GM19099 (cell line): ENCODE measurements around the gene PIPOX.

Source experiments
- POLR2A ChIP-seq: IDR thresholded peaks from 3 replicates; pipeline ENCODE4 v1.6.1; 2011; ENCODE audit warnings: low read depth; ENCODE audit not compliant: insufficient read length; ENCODE audit errors: extremely low read depth

Gene PIPOX, protein sequence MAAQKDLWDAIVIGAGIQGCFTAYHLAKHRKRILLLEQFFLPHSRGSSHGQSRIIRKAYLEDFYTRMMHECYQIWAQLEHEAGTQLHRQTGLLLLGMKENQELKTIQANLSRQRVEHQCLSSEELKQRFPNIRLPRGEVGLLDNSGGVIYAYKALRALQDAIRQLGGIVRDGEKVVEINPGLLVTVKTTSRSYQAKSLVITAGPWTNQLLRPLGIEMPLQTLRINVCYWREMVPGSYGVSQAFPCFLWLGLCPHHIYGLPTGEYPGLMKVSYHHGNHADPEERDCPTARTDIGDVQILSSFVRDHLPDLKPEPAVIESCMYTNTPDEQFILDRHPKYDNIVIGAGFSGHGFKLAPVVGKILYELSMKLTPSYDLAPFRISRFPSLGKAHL

GRCh38 chr17:29042679-29043538 lies at the start of gene PIPOX:
PIPOX (plus strand) TSS chr17:29043141; CDS start chr17:29043226, 85 bp downstream.
- TF ChIP-seq POLR2A: no peak

GRCh38 chr17:28993645-28994426 lies 49.1 kb upstream of the PIPOX start:
- no peak for TF ChIP-seq POLR2A

DNA sequence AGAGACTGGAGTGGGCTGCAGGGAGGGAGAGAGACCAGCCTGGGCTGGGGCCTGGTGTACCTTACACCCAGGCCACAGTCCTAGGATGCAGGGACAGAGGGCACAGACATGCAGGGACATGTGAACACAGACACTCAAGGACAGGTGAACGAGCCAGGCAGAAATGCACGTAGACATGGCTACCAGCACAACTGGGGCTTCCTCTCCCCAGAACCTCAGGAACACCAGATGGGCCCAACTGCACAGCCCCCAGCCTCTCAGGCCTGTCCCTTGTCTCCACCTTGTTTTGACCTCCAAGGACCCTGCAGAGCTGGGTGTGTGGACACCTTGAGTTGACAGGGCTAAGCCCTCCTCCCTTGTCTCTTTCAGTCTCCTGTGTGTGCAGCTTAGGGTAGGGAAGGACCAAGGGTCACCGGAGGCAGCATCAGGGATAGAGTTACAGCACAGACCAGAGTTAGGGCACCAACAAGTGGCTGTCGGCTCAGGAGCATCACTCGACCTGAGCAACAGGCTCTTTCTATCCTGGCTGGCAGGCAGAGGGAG lies 46.3 kb upstream of the PIPOX start:
- TF ChIP-seq POLR2A: no peak

DNA sequence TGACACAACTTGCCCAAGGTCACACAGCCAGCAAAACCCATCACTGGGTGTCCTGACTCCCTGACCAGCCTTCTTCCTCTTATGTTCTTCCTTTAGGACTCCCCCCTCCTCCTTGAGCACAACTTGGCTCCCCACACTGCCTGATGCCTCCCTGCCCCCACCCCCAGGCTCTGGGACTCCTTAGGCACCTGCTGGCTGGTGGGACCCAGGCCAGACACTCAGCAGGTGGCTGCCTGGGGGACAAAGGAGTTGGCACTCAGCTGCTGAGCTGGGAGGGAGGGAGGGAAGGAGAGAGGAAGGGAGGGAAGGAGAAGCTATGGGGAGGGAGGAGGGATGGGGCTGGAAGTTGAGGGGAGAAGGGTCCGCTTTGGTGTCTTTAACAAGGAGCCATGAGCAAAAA lies 45.1 kb upstream of the PIPOX start:
- TF ChIP-seq POLR2A: no peak

GRCh38 chr17:28999206-28999605 lies 43.7 kb upstream of the PIPOX start:
- no peak for TF ChIP-seq POLR2A

GRCh38 chr17:29000973-29001372 lies 42.0 kb upstream of the PIPOX start:
- no peak for TF ChIP-seq POLR2A

DNA sequence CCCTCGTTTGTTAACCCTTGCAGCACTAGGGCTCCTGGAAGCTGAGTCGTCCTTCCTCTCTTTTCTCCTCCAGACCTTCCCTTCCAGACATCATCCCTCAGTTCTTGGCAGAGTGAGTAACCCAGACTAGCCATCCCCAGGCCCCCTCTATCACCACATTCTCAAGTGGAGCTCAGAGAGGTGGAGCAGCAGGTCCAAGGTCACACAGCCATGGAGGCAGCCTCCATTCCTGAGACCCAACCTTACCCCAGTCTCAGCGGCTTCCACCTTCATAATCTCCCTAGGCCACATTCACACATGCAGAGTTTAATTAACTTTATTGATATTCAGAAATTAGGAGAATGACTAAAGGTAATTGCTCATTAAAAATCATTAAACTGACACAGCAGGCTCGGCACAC lies 40.1 kb upstream of the PIPOX start:
- no peak for TF ChIP-seq POLR2A

DNA sequence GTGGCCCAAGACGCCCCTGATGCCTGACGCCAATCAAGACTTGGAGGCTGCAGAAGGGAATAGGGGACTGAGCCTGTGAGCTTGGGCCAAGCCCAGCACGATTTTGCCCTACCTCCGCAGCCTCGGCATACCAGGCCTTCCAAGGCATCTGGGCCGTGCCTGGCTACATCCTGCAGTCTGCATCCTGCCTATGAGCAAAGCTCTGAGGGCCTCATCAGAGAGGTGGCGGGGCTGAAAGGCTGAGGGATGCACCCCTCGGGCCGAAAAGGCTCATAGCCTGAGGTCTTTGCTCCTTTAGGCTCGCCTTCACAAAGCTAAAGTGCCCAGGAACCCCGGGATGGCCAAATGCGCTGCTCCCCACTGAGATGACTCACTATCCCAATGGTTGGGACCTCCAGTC lies 39.7 kb upstream of the PIPOX start:
- no peak for TF ChIP-seq POLR2A

- TF ChIP-seq POLR2A: no peak
Observed at GRCh38 chr17:29004081-29004692, 38.8 kb upstream of the PIPOX start.

GRCh38 chr17:29005936-29006511 lies 36.9 kb upstream of the PIPOX start, which contains the start of gene SEZ6:
SEZ6 (minus strand) TSS chr17:29006033; CDS start chr17:29005869, 164 bp downstream.
- no peak for TF ChIP-seq POLR2A

DNA sequence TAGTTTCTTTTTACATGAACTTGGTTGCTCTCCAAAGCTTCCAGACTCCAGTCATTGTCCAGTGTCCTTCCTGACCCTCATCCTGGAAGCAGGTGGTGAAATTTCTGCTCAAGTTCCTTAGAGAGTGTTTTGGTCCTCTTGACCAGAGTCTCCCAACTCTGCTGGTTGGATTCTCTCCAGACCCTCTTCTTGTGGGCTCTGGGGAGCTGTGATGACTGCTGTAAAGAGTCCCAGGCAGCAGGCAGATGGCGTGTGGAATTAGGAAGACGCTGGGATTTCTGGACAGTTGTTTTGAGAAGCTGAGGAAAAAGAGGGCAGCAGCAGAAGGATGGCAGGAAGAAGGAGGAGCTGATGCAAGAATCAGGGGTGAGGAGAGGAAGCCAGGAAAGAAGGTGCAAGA lies 35.5 kb upstream of the PIPOX start:
- TF ChIP-seq POLR2A: no peak

DNA sequence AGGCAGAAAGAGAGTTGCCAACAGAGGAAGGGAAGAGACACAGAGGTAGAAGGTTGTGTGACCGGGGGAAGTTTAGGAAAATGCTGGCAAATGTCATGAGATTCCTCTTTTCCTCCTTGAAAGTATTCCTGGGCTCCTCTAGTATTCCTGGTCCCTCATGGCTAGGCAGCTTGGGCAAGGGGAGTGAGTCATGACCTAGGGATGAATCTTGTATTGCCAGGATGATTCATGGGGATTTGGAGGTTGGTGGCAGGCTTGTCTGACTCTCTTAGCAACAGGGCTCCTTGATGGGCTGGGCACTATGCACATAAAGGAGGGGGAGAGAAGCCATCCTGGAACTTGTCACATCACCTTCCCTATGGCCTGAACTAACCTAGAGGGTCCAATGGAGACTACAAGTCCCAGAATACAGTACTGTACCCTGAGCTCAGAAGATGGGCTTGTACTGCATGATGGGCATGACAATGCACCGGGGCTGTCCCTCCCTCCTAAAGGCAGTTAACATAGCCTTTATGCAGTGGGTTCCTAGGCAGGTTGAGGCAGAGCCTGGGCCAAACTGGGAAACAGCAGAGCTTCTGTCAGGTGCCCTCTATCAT lies 35.0 kb upstream of the PIPOX start:
- no peak for TF ChIP-seq POLR2A

DNA sequence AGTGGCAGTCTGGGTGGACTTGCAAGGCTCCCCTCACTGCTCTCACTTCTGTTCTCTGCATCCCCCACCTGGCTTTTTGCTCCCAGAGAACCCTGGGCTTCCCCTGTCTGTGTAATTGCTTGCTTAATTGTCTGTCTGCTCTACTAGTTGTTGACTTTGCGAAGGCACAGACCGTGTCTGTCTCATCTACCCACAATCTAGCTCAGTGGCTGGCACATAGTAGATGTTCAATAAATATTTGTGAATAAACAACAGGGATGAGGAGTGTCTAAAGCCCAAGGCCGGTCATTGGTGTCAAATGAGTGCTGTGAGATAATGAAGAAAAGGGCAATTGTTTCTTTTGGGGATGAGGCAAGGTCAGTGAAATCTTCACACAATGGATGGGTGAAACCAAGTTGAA lies 34.4 kb upstream of the PIPOX start:
- no peak for TF ChIP-seq POLR2A

DNA sequence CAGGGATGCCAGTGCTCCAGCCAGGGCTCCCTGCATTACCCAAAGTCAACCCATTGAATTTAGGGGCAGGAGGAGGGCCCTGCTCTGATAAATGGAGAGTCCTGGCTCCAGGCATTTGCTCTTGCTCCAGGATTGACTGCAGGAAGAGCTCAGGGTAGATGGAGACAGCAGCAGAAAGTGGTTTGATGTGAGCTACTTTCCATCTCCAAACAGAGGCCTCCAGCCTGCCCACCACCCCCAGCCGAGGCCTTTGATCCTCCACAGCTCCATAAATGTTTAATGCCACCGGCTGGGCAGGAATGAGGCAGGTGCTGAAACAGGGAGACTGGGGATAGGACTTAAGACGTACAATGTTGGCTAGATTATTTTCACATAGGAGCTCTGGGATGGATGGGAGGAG lies 32.8 kb upstream of the PIPOX start:
- TF ChIP-seq POLR2A: no peak
